A549 (cell line): Measurements from ENCODE around the gene ERMAP. TPM values are rescaled to one million over a fixed set of nuclear protein-coding genes. Genes with fewer than 3 reads are reported as not detected.

Experiments used
- ATAC-seq, 2 experiments: fragments of 200-7000 bp in 1 of 2; fragments of >200 bp in 1 of 2; cut with Nextera tagmentation in 1 of 2; cut with Tn5 transposase in 1 of 2; 3 replicates each; pipeline versions ENCODE4 v1.8.0 to v1.9.1; 2018 to 2020; ENCODE audit warnings: mild to moderate bottlenecking in 1 of 2, moderate library complexity in 1 of 2
- CTCF ChIA-PET: fragments of 300-600 bp; sonication (Branson Sonifier 250); formaldehyde crosslinking; extraction: SDS; loops from one replicate; lab custom pipeline; 2021; ENCODE audit warnings: antibody characterized with exemption, inconsistent platforms; lab: Yijun Ruan, JAX
- POLR2A ChIA-PET: fragments of 350-600 bp; formaldehyde crosslinking; extraction: SDS; loops from one replicate; lab custom pipeline; 2021; ENCODE audit warnings: antibody characterized with exemption, inconsistent platforms; lab: Yijun Ruan, JAX
- DNase-seq, 2 experiments: peaks; one replicate each; pipeline versions ENCODE4 v3.0.0 to v3.0.0-alpha.2; 2011 to 2016; ENCODE audit warnings: low read depth in 1 of 2, low spot score in 1 of 2
- FAIRE-seq: peaks from 2 replicates; lab custom pipeline; 2011; peaks lifted over from hg19 to GRCh38; lab: Jason Lieb, UNC
- H3K27ac ChIP-seq, 2 experiments: fragments of >200 bp; sonication (Bioruptor Twin); formaldehyde crosslinking; 3 replicates each; pipeline ENCODE4 v1.5.1; 2016 to 2017
- H3K4me1 ChIP-seq: fragments of >200 bp; sonication (Bioruptor Twin); formaldehyde crosslinking; 3 replicates; pipeline ENCODE4 v1.6.1; 2016
- H3K4me2 ChIP-seq: fragments of >200 bp; sonication (Bioruptor Twin); formaldehyde crosslinking; 3 replicates; pipeline ENCODE4 v1.6.1; 2016
- H3K4me3 ChIP-seq: fragments of >200 bp; sonication (Bioruptor Twin); formaldehyde crosslinking; 3 replicates; pipeline ENCODE4 v1.5.1; 2016
- H3K9me3 ChIP-seq: fragments of >200 bp; sonication (Bioruptor Twin); formaldehyde crosslinking; 3 replicates; pipeline ENCODE4 v1.6.1; 2016
- CBX2 ChIP-seq: fragments of 200-600 bp; sonication (generic); IDR thresholded peaks from 2 replicates; pipeline ENCODE4 v1.6.1; 2016; ENCODE audit warnings: low read depth, mild to moderate bottlenecking, borderline replicate concordance
- CEBPB ChIP-seq, 2 experiments: fragments of >200 bp in 1 of 2; sonication (Bioruptor Twin) in 1 of 2; formaldehyde crosslinking in 1 of 2; IDR thresholded peaks; 2 replicates each; pipeline ENCODE4 v1.6.1; 2012 to 2016
- CHD2 ChIP-seq: fragments of 150-350 bp; IDR thresholded peaks from 2 replicates; pipeline ENCODE4 v1.6.1; 2014; ENCODE audit warnings: low read length; ENCODE audit not compliant: partially characterized antibody
- FOSL2 ChIP-seq, 2 experiments: fragments of 450-650 bp in 1 of 2; fragments of >200 bp in 1 of 2; sonication (Bioruptor Twin) in 1 of 2; formaldehyde crosslinking; IDR thresholded peaks; 2 replicates each; pipeline versions ENCODE4 v1.5.0 to v1.6.1; 2016 to 2020; ENCODE audit warnings: mild to moderate bottlenecking in 1 of 2, moderate library complexity in 1 of 2
- GATA3 ChIP-seq: IDR thresholded peaks from 2 replicates; pipeline ENCODE4 v1.6.1; 2012; ENCODE audit warnings: borderline replicate concordance
- JUN ChIP-seq, 2 experiments: fragments of >200 bp; sonication (Bioruptor Twin); formaldehyde crosslinking; IDR thresholded peaks; 2 replicates in 1 of 2; 3 replicates in 1 of 2; pipeline ENCODE4 v1.6.1; 2016 to 2017
- KDM1A ChIP-seq: fragments of 200-600 bp; sonication (generic); IDR thresholded peaks from 2 replicates; pipeline ENCODE4 v1.6.1; 2016; ENCODE audit warnings: low read depth, mild to moderate bottlenecking
- MAFK ChIP-seq: fragments of 450-650 bp; IDR thresholded peaks from 2 replicates; pipeline ENCODE4 v1.6.1; 2014; ENCODE audit not compliant: partially characterized antibody
- NFE2L2 ChIP-seq: fragments of 150-350 bp; conservative IDR thresholded peaks from 2 replicates; pipeline ENCODE4 v1.6.1; 2014; ENCODE audit warnings: low read length
- NR3C1 ChIP-seq: fragments of >200 bp; sonication (Bioruptor Twin); formaldehyde crosslinking; IDR thresholded peaks from 3 replicates; pipeline ENCODE4 v1.6.1; 2017
- POLR2A ChIP-seq: IDR thresholded peaks from 2 replicates; pipeline ENCODE4 v1.6.1; 2012; ENCODE audit warnings: mild to moderate bottlenecking, low read length
- WGBS: methylation state at CpG from one replicate; pipeline ENCODE4 v1.1.6; 2017; ENCODE audit errors: missing lambda C conversion rate; 5-methylcytosine and 5-hydroxymethylcytosine counted together
- polyA plus RNA-seq, 4 experiments: library from polyadenylated mRNA; depleted of rRNA in 3 of 4; stranded (reverse); fragments of >200 nt; fragmentation: RNase III in 1 of 4; extraction: RNeasy Plus Mini Kit Qiagen cat#74134 plus additional on column Dnase treatment in 1 of 4; gene quantifications; 2 replicates in 3 of 4; 3 replicates in 1 of 4; pipeline ENCODE4 v1.2.3, GENCODE V29; 2011 to 2017
- TF ChIP-seq, protein P1 (sequence below): IDR thresholded peaks from 2 replicates; pipeline ENCODE4 v1.6.1; 2012
- TF ChIP-seq, protein P2 (sequence below): fragments of 150-350 bp; IDR thresholded peaks from 2 replicates; pipeline ENCODE4 v1.6.1; 2014; ENCODE audit warnings: low read depth, mild to moderate bottlenecking, low read length
- TF ChIP-seq, protein P3 (sequence below): IDR thresholded peaks from 2 replicates; pipeline ENCODE4 v1.6.1; 2012; ENCODE audit warnings: low read depth, borderline replicate concordance
- TF ChIP-seq, protein P4 (sequence below): IDR thresholded peaks from 2 replicates; pipeline ENCODE4 v1.6.1; 2012

ERMAP gene
- polyA plus RNA-seq, 2 of the 4 experiments (the other 2 are of a cell fraction): 5.4 to 10.7 TPM

DNA sequence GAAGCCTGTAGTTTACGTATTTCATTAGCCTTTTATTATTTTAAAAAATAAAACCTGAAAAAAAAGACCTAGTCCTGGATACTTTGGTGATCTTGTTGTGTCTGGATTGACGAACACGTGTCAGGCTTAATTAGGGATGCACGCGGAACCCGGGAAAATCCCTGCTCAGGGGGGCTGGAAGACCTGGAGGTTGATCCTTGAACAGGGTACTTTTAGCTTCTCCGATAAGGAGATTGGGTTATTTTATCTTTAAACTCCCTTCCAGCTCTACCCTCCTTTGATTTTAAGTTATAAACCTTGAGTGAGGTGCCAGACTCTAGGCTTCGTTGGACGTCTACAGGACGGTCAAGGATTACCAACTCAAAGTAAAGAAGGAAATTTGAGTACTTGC, 28.9 kb downstream of the ERMAP start:
- FAIRE-seq (no peak), ATAC-seq (peak; percentile 35 to 55; a peak in 5 of 6 replicates)
- TF ChIP-seq, protein P1, sequence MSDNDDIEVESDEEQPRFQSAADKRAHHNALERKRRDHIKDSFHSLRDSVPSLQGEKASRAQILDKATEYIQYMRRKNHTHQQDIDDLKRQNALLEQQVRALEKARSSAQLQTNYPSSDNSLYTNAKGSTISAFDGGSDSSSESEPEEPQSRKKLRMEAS: no peak
- no peak for TF ChIP-seq CEBPB (IDR thresholded peaks at IDR 0.05)
- no peak for TF ChIP-seq MAFK
- TF ChIP-seq GATA3: no peak
- no peak for TF ChIP-seq CBX2
- TF ChIP-seq FOSL2 (IDR thresholded peaks at IDR 0.05): no peak
- TF ChIP-seq FOSL2 (CRISPR knock-in tag; IDR thresholded peaks at IDR 0.05): no peak
- TF ChIP-seq NFE2L2: no peak
- TF ChIP-seq, protein P2, sequence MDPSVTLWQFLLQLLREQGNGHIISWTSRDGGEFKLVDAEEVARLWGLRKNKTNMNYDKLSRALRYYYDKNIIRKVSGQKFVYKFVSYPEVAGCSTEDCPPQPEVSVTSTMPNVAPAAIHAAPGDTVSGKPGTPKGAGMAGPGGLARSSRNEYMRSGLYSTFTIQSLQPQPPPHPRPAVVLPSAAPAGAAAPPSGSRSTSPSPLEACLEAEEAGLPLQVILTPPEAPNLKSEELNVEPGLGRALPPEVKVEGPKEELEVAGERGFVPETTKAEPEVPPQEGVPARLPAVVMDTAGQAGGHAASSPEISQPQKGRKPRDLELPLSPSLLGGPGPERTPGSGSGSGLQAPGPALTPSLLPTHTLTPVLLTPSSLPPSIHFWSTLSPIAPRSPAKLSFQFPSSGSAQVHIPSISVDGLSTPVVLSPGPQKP: no peak

DNA sequence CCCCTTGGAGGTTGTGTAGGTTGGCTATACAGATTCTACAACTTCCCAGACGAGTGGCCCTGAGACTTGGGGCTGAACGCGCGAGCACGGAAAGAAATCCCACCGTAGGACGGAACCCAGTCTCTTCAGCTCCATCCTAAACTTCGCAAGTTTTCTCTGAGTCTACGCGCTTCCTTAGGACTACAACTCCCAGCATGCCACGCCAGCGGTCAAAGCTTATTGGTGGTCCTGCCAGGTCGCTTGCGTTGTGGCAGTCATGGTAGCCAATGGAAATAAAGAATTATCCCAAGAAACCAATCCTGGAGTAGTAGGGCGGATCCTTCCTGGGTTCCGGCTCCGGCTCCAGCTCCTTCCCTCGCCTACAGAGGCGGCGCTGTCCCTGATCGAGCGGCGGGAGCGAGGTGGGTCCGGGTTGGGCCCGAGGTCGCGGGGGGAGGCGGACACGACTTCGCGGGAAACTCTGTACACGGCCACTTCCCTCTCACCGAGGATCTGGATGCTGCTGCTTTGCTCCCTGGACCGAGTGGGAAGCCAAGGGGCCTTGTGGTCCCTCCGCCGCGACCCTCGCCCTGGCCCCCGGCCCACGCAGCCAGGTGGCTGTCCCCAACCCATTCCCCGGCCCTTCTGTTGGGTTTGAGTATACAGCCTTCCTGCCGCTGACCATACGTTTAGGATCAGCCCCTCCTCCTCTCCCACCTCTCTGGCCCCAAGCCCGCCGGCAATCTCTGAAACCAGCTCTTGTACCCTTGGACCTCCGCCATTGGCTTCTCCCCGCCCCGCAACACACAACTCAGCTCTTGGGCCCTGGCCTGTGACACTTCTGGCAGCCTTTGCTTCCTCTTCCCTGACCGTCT, 29.6 kb downstream of the ERMAP start, which contains the start of gene ZNF691:
TSS of gene ZNF691 (plus strand) at position 357 of the 854 bp plus-strand sequence. CDS start 3,046 bp downstream, outside the sequence.
- Histone ChIP-seq H3K27ac (peak within 1 kb of the TSS; percentile 89 to 94), H3K4me1 (peaks cover 15% of the 10 kb centered on the region; the same call in 2 of the 3 replicates), H3K9me3 (peaks cover 5% of the 10 kb centered on the region; the same call in 1 of the 3 replicates), H3K4me3 (peak within 1 kb of the TSS; percentile 87), H3K4me2 (peak within 1 kb of the TSS; percentile 81)
- WGBS: under 1% methylated on average over 27 of the region's 50 CpGs
- DNase-seq (peak; percentile 94 to 95), FAIRE-seq (no peak), ATAC-seq (peak; percentile 100)
- ChIA-PET CTCF (interaction anchor here (0.7 to 2.3 kb wide), 10 partner anchors 8 to 227 kb away, joined by 3 to 8 read pairs (median 4); partner anchors contain the start of gene ERMAP), POLR2A (interaction anchor here (0.6 to 1.6 kb wide), 7 partner anchors 12 to 79 kb away, joined by 3 to 14 read pairs (median 5); partner anchors contain the start of genes C1orf50, ERMAP, P3H1 and SVBP)
- TF ChIP-seq, protein P3, sequence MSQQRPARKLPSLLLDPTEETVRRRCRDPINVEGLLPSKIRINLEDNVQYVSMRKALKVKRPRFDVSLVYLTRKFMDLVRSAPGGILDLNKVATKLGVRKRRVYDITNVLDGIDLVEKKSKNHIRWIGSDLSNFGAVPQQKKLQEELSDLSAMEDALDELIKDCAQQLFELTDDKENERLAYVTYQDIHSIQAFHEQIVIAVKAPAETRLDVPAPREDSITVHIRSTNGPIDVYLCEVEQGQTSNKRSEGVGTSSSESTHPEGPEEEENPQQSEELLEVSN: peak; percentile 82
- TF ChIP-seq KDM1A (no peak), POLR2A (peak; percentile 39), CHD2 (no peak), JUN (IDR thresholded peaks at IDR 0.05) (peak in 1 of 2 experiments; percentile 48; a peak in 1 of 5 replicates)
- TF ChIP-seq, protein P1: peak; percentile 73
- TF ChIP-seq, protein P4, sequence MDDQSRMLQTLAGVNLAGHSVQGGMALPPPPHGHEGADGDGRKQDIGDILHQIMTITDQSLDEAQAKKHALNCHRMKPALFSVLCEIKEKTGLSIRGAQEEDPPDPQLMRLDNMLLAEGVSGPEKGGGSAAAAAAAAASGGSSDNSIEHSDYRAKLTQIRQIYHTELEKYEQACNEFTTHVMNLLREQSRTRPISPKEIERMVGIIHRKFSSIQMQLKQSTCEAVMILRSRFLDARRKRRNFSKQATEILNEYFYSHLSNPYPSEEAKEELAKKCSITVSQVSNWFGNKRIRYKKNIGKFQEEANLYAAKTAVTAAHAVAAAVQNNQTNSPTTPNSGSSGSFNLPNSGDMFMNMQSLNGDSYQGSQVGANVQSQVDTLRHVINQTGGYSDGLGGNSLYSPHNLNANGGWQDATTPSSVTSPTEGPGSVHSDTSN: peak; percentile 92

More for the DNA sequence above, 28.9 kb downstream of the ERMAP start:
- whole genome bisulfite sequencing: 42% methylated on average over 10 of the region's 10 CpGs
- Histone ChIP-seq H3K4me3 (peak overlapping the region; percentile 87), H3K4me2 (peak overlapping the region; percentile 74), H3K9me3 (peaks cover under 1% of the 10 kb centered on the region; the same call in 1 of the 3 replicates), H3K27ac (peak overlapping the region; percentile 43 to 80), H3K4me1 (peaks cover 15% of the 10 kb centered on the region; the same call in 2 of the 3 replicates)
- DNase-seq: no peak
- ChIA-PET CTCF (interaction anchor here (0.7 to 2.3 kb wide), 8 partner anchors 8 to 228 kb away, joined by 3 to 8 read pairs (median 5); partner anchors contain the start of gene ERMAP), POLR2A (interaction anchor here (0.6 to 1.6 kb wide), 7 partner anchors 11 to 79 kb away, joined by 3 to 14 read pairs (median 5); partner anchors contain the start of genes C1orf50, ERMAP, P3H1 and SVBP)

DNA sequence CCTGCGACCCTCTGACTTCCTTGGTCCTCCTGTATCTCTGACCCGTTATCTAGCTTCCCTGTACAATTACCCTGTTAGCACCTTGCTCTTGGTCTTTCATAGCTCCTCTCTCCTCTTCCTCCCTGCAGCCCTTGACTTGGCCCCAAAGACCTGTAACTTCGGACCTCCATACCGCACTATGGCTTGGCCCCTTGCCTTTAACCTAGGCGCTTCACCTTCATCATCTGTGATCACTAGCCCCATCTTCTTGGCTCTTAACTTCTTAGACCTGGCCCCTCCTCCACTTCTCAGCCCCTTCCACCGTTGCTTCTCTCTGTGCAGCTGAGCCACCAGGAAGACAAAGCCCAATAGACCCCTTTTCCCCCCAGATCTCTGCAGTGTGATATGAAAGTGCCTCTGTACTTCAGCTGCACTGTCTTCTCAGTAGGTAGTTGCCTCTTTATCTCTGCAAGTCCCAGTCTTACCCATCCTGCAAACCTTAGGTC, 30.2 kb downstream of the ERMAP start:
- POLR2A ChIA-PET: interaction anchor here (1.5 to 1.6 kb wide), 3 partner anchors 23 to 80 kb away, joined by 5 to 14 read pairs (median 12); partner anchors contain the start of genes C1orf50, ERMAP, P3H1 and SVBP
- FAIRE-seq: no peak
- no peak for TF ChIP-seq NR3C1
- TF ChIP-seq, all 56 proteins: peak for 0
- H3K4me1 ChIP-seq: peaks cover 15% of the 10 kb centered on the region; the same call in 2 of the 3 replicates
- ATAC-seq (peak; percentile 9 to 20; a peak in 4 of 6 replicates), DNase-seq (no peak)
- H3K4me2 ChIP-seq: peak overlapping the region; percentile 81
- CTCF ChIA-PET: interaction anchor here (1.0 to 2.3 kb wide), 9 partner anchors 17 to 226 kb away, joined by 3 to 11 read pairs (median 5); no protein-coding TSS in a partner anchor
- H3K9me3 ChIP-seq: peaks cover 5% of the 10 kb centered on the region; the same call in 1 of the 3 replicates
- H3K27ac ChIP-seq: peak overlapping the region; percentile 89 to 94
- H3K4me3 ChIP-seq: peak overlapping the region; percentile 87
- WGBS: 32% methylated on average over 6 of the region's 6 CpGs
